ENCODE results near the gene ADAMTS12. TPM values are rescaled to one million over a fixed set of nuclear protein-coding genes. Genes with fewer than 3 reads are reported as not detected.
"Not testable (repeated sequence)": the region's sequence is repeated elsewhere in the genome, so short reads cannot be mapped to it uniquely, and the experiment has no call there.

ADAMTS12 gene
- total RNA-seq, 1 donor from 2014 or later: 2.1 TPM

GRCh38 chr5:33530183-33531036 is 361.4 kb downstream of the ADAMTS12 start:
- intact Hi-C loops (cut with DNase I): no loop called here
- peak; percentile 62 for ATAC-seq
- no peak for DNase-seq (ENCODE audit: missing footprints)

- no peak for ATAC-seq
- intact Hi-C loops (cut with DNase I): no loop called here
These were observed 364.1 kb downstream of the ADAMTS12 start for GRCh38 chr5:33527696-33528095.

GRCh38 chr5:33526755-33527154 is 365.0 kb downstream of the ADAMTS12 start:
- ATAC-seq (no peak), DNase-seq (ENCODE audit: missing footprints) (no peak)
- intact Hi-C loops (cut with DNase I): no loop called here

More at GRCh38 chr5:33527696-33528095, 364.1 kb downstream of the ADAMTS12 start:
- no peak for DNase-seq (ENCODE audit: missing footprints)

GRCh38 chr5:33524476-33524875 is 367.3 kb downstream of the ADAMTS12 start:
- DNase-seq (ENCODE audit: missing footprints) (no peak), ATAC-seq (no peak)
- intact Hi-C loops (cut with DNase I): no loop called here

GRCh38 chr5:33523208-33523771 is 368.5 kb downstream of the ADAMTS12 start:
- DNase-seq (ENCODE audit: missing footprints) (no peak), ATAC-seq (no peak)
- intact Hi-C loops (cut with DNase I): no loop called here

GRCh38 chr5:33516421-33516820 is 375.4 kb downstream of the ADAMTS12 start:
- DNase-seq (ENCODE audit: missing footprints) (no peak), ATAC-seq (no peak)
- intact Hi-C loops (cut with DNase I): no loop called here

- intact Hi-C loops (cut with DNase I); ATAC-seq; DNase-seq (ENCODE audit: missing footprints): not testable (repeated sequence)
These were observed 376.4 kb downstream of the ADAMTS12 start for GRCh38 chr5:33515366-33515765.

- intact Hi-C loops (cut with DNase I): no loop called here
- DNase-seq (ENCODE audit: missing footprints): no peak
- no peak for ATAC-seq
These were observed 378.2 kb downstream of the ADAMTS12 start for GRCh38 chr5:33513462-33514185.

GRCh38 chr5:33509036-33509435 is 382.8 kb downstream of the ADAMTS12 start:
- DNase-seq (ENCODE audit: missing footprints) (no peak), ATAC-seq (no peak)
- intact Hi-C loops (cut with DNase I): no loop called here

GRCh38 chr5:33507426-33507825 is 384.4 kb downstream of the ADAMTS12 start:
- intact Hi-C loops (cut with DNase I): no loop called here
- DNase-seq (ENCODE audit: missing footprints): no peak
- no peak for ATAC-seq

- intact Hi-C loops (cut with DNase I): no loop called here
- DNase-seq (ENCODE audit: missing footprints) (no peak), ATAC-seq (no peak)
These were observed 387.2 kb downstream of the ADAMTS12 start for GRCh38 chr5:33504570-33504969.

GRCh38 chr5:33501899-33502298 is 389.9 kb downstream of the ADAMTS12 start:
- no peak for DNase-seq (ENCODE audit: missing footprints)
- no peak for ATAC-seq
- intact Hi-C loops (cut with DNase I): no loop called here

- no peak for DNase-seq (ENCODE audit: missing footprints)
- ATAC-seq: no peak
- intact Hi-C loops (cut with DNase I): no loop called here
These were observed 390.5 kb downstream of the ADAMTS12 start for GRCh38 chr5:33501260-33501659.

GRCh38 chr5:33494466-33494865 is 397.3 kb downstream of the ADAMTS12 start:
- ATAC-seq: no peak
- intact Hi-C loops (cut with DNase I): no loop called here

GRCh38 chr5:33491941-33492340 is 399.8 kb downstream of the ADAMTS12 start:
- ATAC-seq (no peak), DNase-seq (ENCODE audit: missing footprints) (no peak)
- intact Hi-C loops (cut with DNase I): no loop called here

More at GRCh38 chr5:33494466-33494865, 397.3 kb downstream of the ADAMTS12 start:
- no peak for DNase-seq (ENCODE audit: missing footprints)

- intact Hi-C loops (cut with DNase I): no loop called here
- no peak for ATAC-seq
These were observed 401.6 kb downstream of the ADAMTS12 start for GRCh38 chr5:33490071-33490665.

GRCh38 chr5:33489481-33490067 is 402.2 kb downstream of the ADAMTS12 start:
- DNase-seq (ENCODE audit: missing footprints): no peak
- no peak for ATAC-seq
- intact Hi-C loops (cut with DNase I): no loop called here

More at GRCh38 chr5:33490071-33490665, 401.6 kb downstream of the ADAMTS12 start:
- DNase-seq (ENCODE audit: missing footprints): no peak

GRCh38 chr5:33488558-33489355 is 403.0 kb downstream of the ADAMTS12 start:
- no peak for ATAC-seq
- intact Hi-C loops (cut with DNase I): no loop called here

More at GRCh38 chr5:33488558-33489355, 403.0 kb downstream of the ADAMTS12 start:
- DNase-seq (ENCODE audit: missing footprints): no peak

Measured in Right ventricle myocardium inferior (tissue), 1 donor.